BJ (cell line): ENCODE results near the gene ANAPC16. TPM values are rescaled to one million over a fixed set of nuclear protein-coding genes. Genes with fewer than 3 reads are reported as not detected.

Source experiments
- CTCF ChIA-PET: fragments of 350-600 bp; formaldehyde crosslinking; extraction: SDS; loops from one replicate; lab custom pipeline; 2021; ENCODE audit warnings: antibody characterized with exemption, inconsistent platforms; lab: Yijun Ruan, JAX
- POLR2A ChIA-PET: fragments of 300-600 bp; sonication (Branson Sonifier 250); formaldehyde crosslinking; extraction: SDS; loops from one replicate; lab custom pipeline; 2021; ENCODE audit warnings: antibody characterized with exemption; lab: Charles Lee
- DNase-seq: peaks from one replicate; pipeline ENCODE4 v3.0.0-alpha.2; 2011; ENCODE audit warnings: low read depth
- H3K27me3 ChIP-seq: 2 replicates; pipeline ENCODE4 v1.6.0; 2011; ENCODE audit warnings: low read length; ENCODE audit not compliant: control insufficient read depth, insufficient read depth
- H3K36me3 ChIP-seq: 2 replicates; pipeline ENCODE4 v1.5.1; 2011; ENCODE audit warnings: low read length; ENCODE audit not compliant: control insufficient read depth, insufficient read depth
- H3K4me3 ChIP-seq: 2 replicates; pipeline ENCODE4 v1.5.1; 2011; ENCODE audit warnings: low read depth, mild to moderate bottlenecking, control low read depth, low read length
- polyA plus RNA-seq: library from polyadenylated mRNA; depleted of rRNA; stranded (reverse); fragments of >200 nt; gene quantifications from 2 replicates; pipeline ENCODE4 v1.2.3, GENCODE V29; 2011
- TF ChIP-seq, protein P1 (sequence below): IDR thresholded peaks from 2 replicates; pipeline ENCODE4 v1.5.1; 2011; ENCODE audit warnings: low read depth, mild to moderate bottlenecking, control low read depth, inconsistent platforms, low read length, moderate library complexity; ENCODE audit not compliant: insufficient read depth

The ANAPC16 gene
- polyA plus RNA-seq, 1 experiment = 49.8 TPM

DNA sequence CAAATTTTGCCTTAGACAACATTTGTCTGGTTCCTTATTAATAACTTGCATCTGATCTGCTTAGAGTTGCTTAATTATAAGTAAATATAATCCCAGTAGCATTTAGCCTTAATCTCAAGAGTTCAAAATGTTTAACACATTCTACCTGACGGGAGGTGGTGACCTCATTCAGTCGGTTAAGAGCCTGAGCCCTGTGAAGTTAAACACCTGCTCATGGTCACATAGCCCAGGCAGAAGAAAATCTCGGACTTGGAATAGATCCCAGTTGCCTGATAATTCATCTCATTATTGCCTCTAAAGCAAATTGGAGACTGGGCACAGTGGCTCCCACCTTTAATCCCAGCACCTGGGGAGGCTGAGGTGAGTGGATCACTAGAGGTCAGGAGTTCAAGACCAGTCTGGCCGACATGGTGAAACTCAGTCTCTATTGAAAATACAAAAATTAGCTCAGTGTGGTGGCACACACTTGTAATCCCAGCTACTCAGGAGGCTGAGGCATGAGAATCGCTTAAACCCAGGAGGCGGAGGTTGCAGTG lies 18.8 kb downstream of the ANAPC16 start:
- TF ChIP-seq, protein P1, sequence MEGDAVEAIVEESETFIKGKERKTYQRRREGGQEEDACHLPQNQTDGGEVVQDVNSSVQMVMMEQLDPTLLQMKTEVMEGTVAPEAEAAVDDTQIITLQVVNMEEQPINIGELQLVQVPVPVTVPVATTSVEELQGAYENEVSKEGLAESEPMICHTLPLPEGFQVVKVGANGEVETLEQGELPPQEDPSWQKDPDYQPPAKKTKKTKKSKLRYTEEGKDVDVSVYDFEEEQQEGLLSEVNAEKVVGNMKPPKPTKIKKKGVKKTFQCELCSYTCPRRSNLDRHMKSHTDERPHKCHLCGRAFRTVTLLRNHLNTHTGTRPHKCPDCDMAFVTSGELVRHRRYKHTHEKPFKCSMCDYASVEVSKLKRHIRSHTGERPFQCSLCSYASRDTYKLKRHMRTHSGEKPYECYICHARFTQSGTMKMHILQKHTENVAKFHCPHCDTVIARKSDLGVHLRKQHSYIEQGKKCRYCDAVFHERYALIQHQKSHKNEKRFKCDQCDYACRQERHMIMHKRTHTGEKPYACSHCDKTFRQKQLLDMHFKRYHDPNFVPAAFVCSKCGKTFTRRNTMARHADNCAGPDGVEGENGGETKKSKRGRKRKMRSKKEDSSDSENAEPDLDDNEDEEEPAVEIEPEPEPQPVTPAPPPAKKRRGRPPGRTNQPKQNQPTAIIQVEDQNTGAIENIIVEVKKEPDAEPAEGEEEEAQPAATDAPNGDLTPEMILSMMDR = no peak
- Histone ChIP-seq H3K4me3 (no peak overlapping the region), H3K36me3 (peaks cover 10% of the 10 kb centered on the region), H3K27me3 (no peaks in the 10 kb centered on the region)
- ChIA-PET POLR2A (no interaction called here), CTCF (no interaction called here)
- no peak for DNase-seq

DNA sequence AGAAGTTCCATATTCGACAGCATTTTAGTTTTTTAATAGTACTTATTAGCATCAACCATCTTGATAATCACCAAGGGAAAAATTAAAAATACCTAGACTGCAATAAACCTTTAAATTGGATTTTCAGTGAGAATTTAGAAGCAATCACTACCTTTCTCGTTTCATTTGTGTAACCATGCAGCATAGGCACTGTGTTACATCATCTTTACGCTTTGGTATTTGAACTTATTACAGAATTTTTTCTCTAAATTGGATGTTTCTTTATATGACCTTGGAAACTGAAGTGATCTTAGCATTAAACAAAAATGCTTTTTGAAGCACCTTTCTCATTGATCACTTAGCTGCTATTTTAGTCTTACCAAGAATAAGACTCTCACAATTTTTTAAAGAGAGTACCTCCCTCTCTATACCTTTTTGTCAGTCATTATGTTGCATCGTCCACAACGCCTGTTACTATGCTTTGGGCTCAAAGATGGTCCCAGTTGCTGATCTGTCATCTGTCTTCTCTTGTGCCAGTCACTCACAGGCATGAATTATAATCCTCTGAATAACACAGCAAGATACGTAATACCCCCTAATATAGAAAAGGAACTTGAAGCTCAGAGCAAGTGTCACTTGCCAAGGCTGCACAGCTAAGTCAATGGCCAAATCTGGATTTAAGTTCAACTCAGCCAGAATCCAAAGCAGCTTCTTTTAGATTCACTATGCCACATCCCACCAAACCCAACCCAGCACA lies 19.9 kb downstream of the ANAPC16 start:
- Histone ChIP-seq H3K27me3 (no peaks in the 10 kb centered on the region), H3K4me3 (no peak overlapping the region), H3K36me3 (peaks cover 8% of the 10 kb centered on the region)
- ChIA-PET CTCF (interaction anchor here (1.1 to 1.2 kb wide), 2 partner anchors 17 to 109 kb away, joined by 3 read pairs; no protein-coding TSS in a partner anchor), POLR2A (no interaction called here)
- DNase-seq = no peak
- TF ChIP-seq, protein P1 = no peak

DNA sequence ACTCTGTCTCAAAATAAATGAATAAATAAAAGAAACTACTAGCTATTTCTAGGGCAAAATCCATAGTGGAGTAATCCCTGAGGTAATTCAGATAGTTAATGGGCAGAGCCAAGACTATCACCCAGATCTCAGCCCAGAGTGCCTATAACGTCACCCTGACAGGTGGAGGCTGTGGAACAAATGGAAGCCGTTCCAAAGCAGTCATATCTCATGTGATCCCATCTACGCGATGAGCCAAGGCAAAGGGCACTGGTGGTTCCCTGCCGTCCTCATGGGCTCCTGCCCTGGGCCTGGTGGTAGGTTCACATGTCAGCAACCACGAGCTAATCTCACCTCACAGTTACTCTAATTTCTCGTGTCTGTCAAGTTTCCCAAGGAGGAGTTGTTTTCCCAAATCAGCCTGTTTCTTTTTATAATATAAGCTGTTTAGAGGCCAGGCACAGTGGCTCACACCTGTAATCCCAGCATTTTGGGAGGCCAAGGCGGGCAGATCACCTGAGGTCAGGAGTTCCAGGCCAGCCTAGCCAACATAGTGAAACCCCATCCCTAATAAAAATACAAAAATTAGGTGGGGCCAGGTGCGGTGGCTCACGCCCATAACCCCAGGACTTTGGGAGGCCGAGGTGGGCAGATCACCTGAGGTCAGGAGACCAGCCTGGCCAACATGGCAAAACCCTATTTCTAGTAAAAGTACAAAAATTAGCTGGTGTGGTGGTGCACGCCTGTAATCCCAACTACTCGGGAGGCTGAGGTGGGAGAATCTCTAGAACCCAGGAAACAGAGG lies 22.8 kb downstream of the ANAPC16 start:
- no peak for DNase-seq
- ChIA-PET POLR2A (no interaction called here), CTCF (interaction anchor here (1.2 to 1.5 kb wide), 2 partner anchors 15 to 90 kb away, joined by 3 to 5 read pairs; no protein-coding TSS in a partner anchor)
- peaks cover 3% of the 10 kb centered on the region; the same call in 1 of the 2 replicates for H3K36me3 ChIP-seq
- H3K27me3 ChIP-seq = no peaks in the 10 kb centered on the region
- TF ChIP-seq, protein P1 = no peak
- no peak overlapping the region for H3K4me3 ChIP-seq

DNA sequence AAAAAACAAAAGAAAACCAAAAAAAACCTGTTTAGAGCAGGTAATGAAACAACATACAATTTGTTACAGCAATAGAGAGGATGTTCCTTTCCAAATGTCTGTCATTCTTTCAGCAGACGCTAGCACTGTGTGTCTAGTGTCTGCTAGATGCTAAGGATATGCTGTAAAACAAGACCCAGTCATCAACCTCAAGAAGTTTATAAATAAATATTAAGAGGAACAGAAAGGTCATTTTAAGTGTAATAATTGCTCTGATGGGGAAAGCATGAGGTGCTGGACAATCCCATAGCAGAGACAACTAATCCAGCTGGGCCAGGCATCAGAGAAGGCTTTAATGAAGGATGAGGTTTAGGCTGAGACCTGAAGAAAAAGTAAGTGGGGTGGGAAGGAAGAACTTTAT lies 23.6 kb downstream of the ANAPC16 start:
- Histone ChIP-seq H3K4me3 (no peak overlapping the region), H3K27me3 (no peaks in the 10 kb centered on the region), H3K36me3 (peaks cover 3% of the 10 kb centered on the region; the same call in 1 of the 2 replicates)
- ChIA-PET POLR2A (interaction anchor here (0.6 kb wide), 1 partner anchor 881 kb away, joined by 3 read pairs; no protein-coding TSS in a partner anchor), CTCF (interaction anchor here (1.5 kb wide), 1 partner anchor 16 kb away, joined by 5 read pairs; no protein-coding TSS in a partner anchor)
- TF ChIP-seq, protein P1 = no peak
- no peak for DNase-seq

DNA sequence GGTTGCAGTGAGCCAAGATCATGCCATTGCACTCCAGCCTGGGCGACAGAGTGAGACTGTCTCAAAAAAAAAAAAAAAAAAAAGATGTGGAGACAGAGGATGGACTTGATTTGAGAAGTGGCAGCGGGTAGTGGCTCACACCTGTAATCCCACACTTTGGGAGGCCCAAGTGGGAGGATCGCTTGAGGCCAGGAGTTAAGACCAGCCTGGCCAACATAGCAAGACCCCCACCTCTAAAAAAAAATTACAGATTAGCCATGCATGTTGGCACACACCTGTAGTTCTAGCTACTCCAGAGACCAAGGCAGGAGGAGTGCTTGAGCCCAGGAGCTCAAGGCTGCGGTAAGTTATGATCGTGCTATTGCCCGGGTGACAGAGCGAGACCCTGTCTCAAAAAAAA lies 24.6 kb downstream of the ANAPC16 start:
- H3K27me3 ChIP-seq = no peaks in the 10 kb centered on the region
- peaks cover 3% of the 10 kb centered on the region; the same call in 1 of the 2 replicates for H3K36me3 ChIP-seq
- POLR2A ChIA-PET = no interaction called here
- no peak overlapping the region for H3K4me3 ChIP-seq
- no peak for DNase-seq
- CTCF ChIA-PET = interaction anchor here (0.6 kb wide), 1 partner anchor 15 kb away, joined by 4 read pairs; no protein-coding TSS in a partner anchor
- TF ChIP-seq, protein P1 = no peak
